ENCODE data around the gene THUMPD1. TPM values are rescaled to one million over a fixed set of nuclear protein-coding genes. Genes with fewer than 3 reads are reported as not detected.
"Not testable (repeated sequence)": the region's sequence is repeated elsewhere in the genome, so short reads cannot be mapped to it uniquely, and the experiment has no call there.

The THUMPD1 gene
- total and polyA plus RNA-seq, 2 of the 8 experiments (the other 6 are each of a cell fraction or from before 2014, with no cell fraction given), result 31.6 to 49.4 TPM

GRCh38 chr16:20695024-20695423, 46.6 kb downstream of the THUMPD1 start:
- no peaks in the 10 kb centered on the region; the same call in 1 of the 2 replicates for H3K23me2 ChIP-seq (ENCODE audit: low read depth, low read length)
- no peak overlapping the region for H3K4me2 ChIP-seq (ENCODE audit: insufficient read depth in 1 of 2, low read depth in 2 of 2, low read length in 2 of 2)
- no peaks in the 10 kb centered on the region for H3K9me3 ChIP-seq (ENCODE audit: insufficient read depth in 2 of 2, low read depth in 1 of 2, low read length in 1 of 2)
- no peak overlapping the region for H2BK20ac ChIP-seq (ENCODE audit: low read length)
- no peak overlapping the region for H2BK15ac ChIP-seq (ENCODE audit: low read length)
- H3K79me1 ChIP-seq (ENCODE audit: low read depth, low read length), result no peaks in the 10 kb centered on the region
- TF ChIP-seq RBBP5 (IDR thresholded peaks at IDR 0.05; ENCODE audit: borderline replicate concordance, low read depth, low read length) (no peak), KDM1A (IDR thresholded peaks at IDR 0.05; ENCODE audit: borderline replicate concordance, low read length) (no peak)
- no peak overlapping the region for H2BK5ac ChIP-seq (ENCODE audit: low read depth, low read length)
- H3K4me3 ChIP-seq (ENCODE audit: extremely low read depth in 1 of 4, insufficient read depth in 2 of 4, low read depth in 3 of 4, low read length in 4 of 4), result no peak overlapping the region
- no peaks in the 10 kb centered on the region for H4K20me1 ChIP-seq (replicated peaks in 1 of 2; ENCODE audit: control insufficient read depth in 1 of 2, insufficient read depth in 2 of 2, low read length in 2 of 2)
- H4K91ac ChIP-seq (replicated peaks; ENCODE audit: insufficient read length, low read length), result no peak overlapping the region
- no peak overlapping the region for H3K27ac ChIP-seq (ENCODE audit: low read depth, low read length)
- FAIRE-seq, result no peak
- H3K4ac ChIP-seq (replicated peaks; ENCODE audit: insufficient read length, low read depth, low read length), result no peak overlapping the region
- DNase-seq (ENCODE audit: low read depth in 1 of 2, low spot score in 2 of 2), result no peak
- H2BK12ac ChIP-seq (ENCODE audit: low read depth, low read length), result no peak overlapping the region
- ChIA-PET POLR2A (ENCODE audit: partially characterized antibody) (no interaction called here), CTCF (ENCODE audit: partially characterized antibody) (interaction anchor here (2.2 kb wide), 1 partner anchor 14 kb away, joined by 8 read pairs; no protein-coding TSS in a partner anchor)
- H3K27me3 ChIP-seq (replicated peaks in 1 of 4; ENCODE audit: control insufficient read depth in 3 of 4, extremely low read depth in 1 of 4, insufficient read depth in 3 of 4, low read length in 3 of 4), result no peaks in the 10 kb centered on the region
- 85% methylated on average over 4 of the region's 4 CpGs; no CpG with 5 or more reads in 1 of the 2 experiments for WGBS, 2 experiments (ENCODE audit: extremely low coverage in 1 of 2, insufficient coverage in 1 of 2, insufficient read length in 1 of 2, insufficient replicate concordance in 2 of 2, low coverage in 1 of 2, low lambda C conversion rate in 2 of 2, missing lambda C conversion rate in 1 of 2)
- H3K36me3 ChIP-seq (ENCODE audit: control insufficient read depth in 2 of 4, insufficient read depth in 4 of 4, low read length in 3 of 4), result no peaks in the 10 kb centered on the region
- no peaks in the 10 kb centered on the region for H3K4me1 ChIP-seq (replicated peaks in 1 of 4; ENCODE audit: control insufficient read depth in 3 of 4, insufficient read depth in 4 of 4, low read length in 3 of 4)
- no peak overlapping the region for H4K5ac ChIP-seq (ENCODE audit: insufficient read length, low read depth, low read length)
- no peak overlapping the region for H3K23ac ChIP-seq (ENCODE audit: insufficient read length)
- no peak overlapping the region for H2BK120ac ChIP-seq (replicated peaks; ENCODE audit: low read depth, low read length)
- no peak overlapping the region for H2AFZ ChIP-seq (ENCODE audit: low read length)
- no peak overlapping the region for H3K14ac ChIP-seq (ENCODE audit: insufficient read length)
- H3K18ac ChIP-seq (ENCODE audit: extremely low read depth, low read length), result no peak overlapping the region
- no peak overlapping the region for H4K8ac ChIP-seq (ENCODE audit: extremely low read depth, insufficient read depth, low read length)
- no peak overlapping the region for H2AK5ac ChIP-seq (ENCODE audit: low read depth, low read length)
- no peak overlapping the region for H3K9ac ChIP-seq (replicated peaks in 1 of 4; ENCODE audit: extremely low read depth in 1 of 4, low read depth in 3 of 4, low read length in 3 of 4)
- H3K79me2 ChIP-seq (ENCODE audit: control insufficient read depth in 1 of 2, insufficient read depth in 2 of 2, low read length in 2 of 2), result no peaks in the 10 kb centered on the region
- no peak overlapping the region for H3K56ac ChIP-seq (replicated peaks; ENCODE audit: insufficient read length, low read depth, low read length)

GRCh38 chr16:20694096-20694495, 47.5 kb downstream of the THUMPD1 start:
- H2BK5ac ChIP-seq (ENCODE audit: low read depth, low read length); H3K36me3 ChIP-seq (ENCODE audit: control insufficient read depth in 2 of 4, insufficient read depth in 4 of 4, low read length in 3 of 4); H3K18ac ChIP-seq (ENCODE audit: extremely low read depth, low read length); H2BK120ac ChIP-seq (replicated peaks; ENCODE audit: low read depth, low read length); H2AK5ac ChIP-seq (ENCODE audit: low read depth, low read length); H3K9ac ChIP-seq (replicated peaks in 1 of 4; ENCODE audit: extremely low read depth in 1 of 4, low read depth in 3 of 4, low read length in 3 of 4); H3K4me3 ChIP-seq (ENCODE audit: extremely low read depth in 1 of 4, insufficient read depth in 2 of 4, low read depth in 3 of 4, low read length in 4 of 4); H3K14ac ChIP-seq (ENCODE audit: insufficient read length); POLR2A ChIA-PET (ENCODE audit: partially characterized antibody); H3K4me1 ChIP-seq (replicated peaks in 1 of 4; ENCODE audit: control insufficient read depth in 3 of 4, insufficient read depth in 4 of 4, low read length in 3 of 4); H3K79me1 ChIP-seq (ENCODE audit: low read depth, low read length); H3K27me3 ChIP-seq (replicated peaks in 1 of 4; ENCODE audit: control insufficient read depth in 3 of 4, extremely low read depth in 1 of 4, insufficient read depth in 3 of 4, low read length in 3 of 4); H4K5ac ChIP-seq (ENCODE audit: insufficient read length, low read depth, low read length); H2BK15ac ChIP-seq (ENCODE audit: low read length); H4K91ac ChIP-seq (replicated peaks; ENCODE audit: insufficient read length, low read length); H3K23ac ChIP-seq (ENCODE audit: insufficient read length); H3K79me2 ChIP-seq (ENCODE audit: control insufficient read depth in 1 of 2, insufficient read depth in 2 of 2, low read length in 2 of 2); DNase-seq (ENCODE audit: low read depth in 1 of 2, low spot score in 2 of 2); H3K4me2 ChIP-seq (ENCODE audit: insufficient read depth in 1 of 2, low read depth in 2 of 2, low read length in 2 of 2); H3K9me3 ChIP-seq (ENCODE audit: insufficient read depth in 2 of 2, low read depth in 1 of 2, low read length in 1 of 2); CTCF ChIA-PET (ENCODE audit: partially characterized antibody); H3K56ac ChIP-seq (replicated peaks; ENCODE audit: insufficient read length, low read depth, low read length); H4K20me1 ChIP-seq (replicated peaks in 1 of 2; ENCODE audit: control insufficient read depth in 1 of 2, insufficient read depth in 2 of 2, low read length in 2 of 2); H4K8ac ChIP-seq (ENCODE audit: extremely low read depth, insufficient read depth, low read length); FAIRE-seq; H3K4ac ChIP-seq (replicated peaks; ENCODE audit: insufficient read length, low read depth, low read length); H2BK20ac ChIP-seq (ENCODE audit: low read length); H3K23me2 ChIP-seq (ENCODE audit: low read depth, low read length); H2AFZ ChIP-seq (ENCODE audit: low read length); H3K27ac ChIP-seq (ENCODE audit: low read depth, low read length); H2BK12ac ChIP-seq (ENCODE audit: low read depth, low read length): not testable (repeated sequence)
- 93% methylated on average over 6 of the region's 6 CpGs; no CpG with 5 or more reads in 1 of the 2 experiments for WGBS, 2 experiments (ENCODE audit: extremely low coverage in 1 of 2, insufficient coverage in 1 of 2, insufficient read length in 1 of 2, insufficient replicate concordance in 2 of 2, low coverage in 1 of 2, low lambda C conversion rate in 2 of 2, missing lambda C conversion rate in 1 of 2)
